Right atrium auricular region (tissue), 2 donors: ENCODE measurements around the gene DCP1B. TPM values are rescaled to one million over a fixed set of nuclear protein-coding genes. Genes with fewer than 3 reads are reported as not detected.

ENCODE experiments used
- DNase-seq: peaks from one replicate; pipeline ENCODE4 v3.0.0-alpha.2; 2019; ENCODE audit warnings: low spot score
- H3K27ac ChIP-seq, 2 donors: fragments of 200-600 bp; sonication (generic); 1 replicate in 1 of 2; 2 replicates in 1 of 2; pipeline ENCODE4 v1.5.1; 2016 to 2019
- H3K27me3 ChIP-seq, 2 donors: fragments of 200-600 bp; sonication (generic); one replicate each; pipeline versions ENCODE4 v1.5.1 to v1.6.0; 2017 to 2019
- H3K36me3 ChIP-seq: fragments of 200-600 bp; sonication (generic); one replicate; pipeline ENCODE4 v1.5.1; 2016
- H3K4me1 ChIP-seq, 2 donors: fragments of 200-600 bp; sonication (generic); one replicate each; pipeline versions ENCODE4 v1.5.1 to v1.6.0; 2017 to 2019
- H3K4me3 ChIP-seq, 2 donors: fragments of 200-600 bp; sonication (generic); 1 replicate in 1 of 2; 2 replicates in 1 of 2; pipeline ENCODE4 v1.5.1; 2017 to 2019; ENCODE audit warnings: mild to moderate bottlenecking in 1 of 2, moderate library complexity in 1 of 2
- H3K9me3 ChIP-seq, 2 donors: fragments of 200-600 bp; sonication (generic); one replicate each; pipeline ENCODE4 v1.5.1; 2019
- CTCF ChIP-seq, 2 donors: fragments of 200-600 bp; sonication (generic); IDR thresholded peaks; one replicate each; pipeline ENCODE4 v1.5.1; 2019; ENCODE audit warnings: antibody characterized with exemption in 2 of 2
- total RNA-seq, 2 donors: library from RNA; depleted of rRNA; stranded (reverse); fragments of >200 nt; gene quantifications; one replicate each; pipeline ENCODE4 v1.1.0, GENCODE V29; 2016

The DCP1B gene
- total RNA-seq, 2 donors from 2014 or later: 5.8 to 6.2 TPM

- DNase-seq: peak; percentile 44
- H3K27me3 ChIP-seq: no peaks in the 10 kb centered on the region
- no peak overlapping the region for H3K4me3 ChIP-seq
- H3K36me3 ChIP-seq: no peaks in the 10 kb centered on the region
- H3K27ac ChIP-seq: no peak overlapping the region
- H3K9me3 ChIP-seq: no peaks in the 10 kb centered on the region
- peaks cover 0 to 32% of the 10 kb centered on the region in 2 donors for H3K4me1 ChIP-seq
- TF ChIP-seq CTCF (IDR thresholded peaks at IDR 0.05): no peak
These were observed 70.8 kb downstream of the DCP1B start for GRCh38 chr12:1933342-1934051.

GRCh38 chr12:1932264-1932777, 71.9 kb downstream of the DCP1B start:
- TF ChIP-seq CTCF (IDR thresholded peaks at IDR 0.05): no peak
- Histone ChIP-seq H3K36me3 (no peaks in the 10 kb centered on the region), H3K27me3 (no peaks in the 10 kb centered on the region), H3K4me3 (no peak overlapping the region), H3K9me3 (no peaks in the 10 kb centered on the region), H3K27ac (no peak overlapping the region), H3K4me1 (peaks cover 0 to 44% of the 10 kb centered on the region in 2 donors)
- DNase-seq: peak; percentile 65

GRCh38 chr12:1931642-1932041, 72.6 kb downstream of the DCP1B start:
- H3K27me3 ChIP-seq: no peaks in the 10 kb centered on the region
- H3K27ac ChIP-seq: no peak overlapping the region
- no peak for TF ChIP-seq CTCF (IDR thresholded peaks at IDR 0.05)
- no peak overlapping the region for H3K4me3 ChIP-seq
- peaks cover 0 to 46% of the 10 kb centered on the region in 2 donors for H3K4me1 ChIP-seq
- no peaks in the 10 kb centered on the region for H3K36me3 ChIP-seq
- no peak for DNase-seq
- no peaks in the 10 kb centered on the region for H3K9me3 ChIP-seq

- no peaks in the 10 kb centered on the region for H3K9me3 ChIP-seq
- TF ChIP-seq CTCF (IDR thresholded peaks at IDR 0.05): no peak
- no peak overlapping the region for H3K27ac ChIP-seq
- peaks cover 0 to 43% of the 10 kb centered on the region in 2 donors for H3K4me1 ChIP-seq
- H3K27me3 ChIP-seq: no peaks in the 10 kb centered on the region
- H3K36me3 ChIP-seq: no peaks in the 10 kb centered on the region
- H3K4me3 ChIP-seq: no peak overlapping the region
- no peak for DNase-seq
These were observed 73.3 kb downstream of the DCP1B start for GRCh38 chr12:1930803-1931597.

GRCh38 chr12:1929985-1930802, 74.1 kb downstream of the DCP1B start:
- H3K27ac ChIP-seq: no peak overlapping the region
- peak; percentile 42 for DNase-seq
- peaks cover 0 to 44% of the 10 kb centered on the region in 2 donors for H3K4me1 ChIP-seq
- no peak overlapping the region for H3K4me3 ChIP-seq
- H3K9me3 ChIP-seq: no peaks in the 10 kb centered on the region
- H3K27me3 ChIP-seq: no peaks in the 10 kb centered on the region
- no peaks in the 10 kb centered on the region for H3K36me3 ChIP-seq
- no peak for TF ChIP-seq CTCF (IDR thresholded peaks at IDR 0.05)
